GM12873 (cell line): Measurements from ENCODE around the gene CLDN14.

Experiments
- TF ChIP-seq, protein P1 (sequence below): IDR thresholded peaks from 2 replicates; pipeline ENCODE4 v1.5.1; 2012; ENCODE audit warnings: low read depth, mild to moderate bottlenecking, moderate library complexity, low read length, control low read depth; ENCODE audit not compliant: insufficient read depth; ENCODE audit errors: missing control alignments

Gene CLDN14

GRCh38 chr21:36433059-36433709 is 46.7 kb downstream of the CLDN14 start:
- TF ChIP-seq, protein P1, sequence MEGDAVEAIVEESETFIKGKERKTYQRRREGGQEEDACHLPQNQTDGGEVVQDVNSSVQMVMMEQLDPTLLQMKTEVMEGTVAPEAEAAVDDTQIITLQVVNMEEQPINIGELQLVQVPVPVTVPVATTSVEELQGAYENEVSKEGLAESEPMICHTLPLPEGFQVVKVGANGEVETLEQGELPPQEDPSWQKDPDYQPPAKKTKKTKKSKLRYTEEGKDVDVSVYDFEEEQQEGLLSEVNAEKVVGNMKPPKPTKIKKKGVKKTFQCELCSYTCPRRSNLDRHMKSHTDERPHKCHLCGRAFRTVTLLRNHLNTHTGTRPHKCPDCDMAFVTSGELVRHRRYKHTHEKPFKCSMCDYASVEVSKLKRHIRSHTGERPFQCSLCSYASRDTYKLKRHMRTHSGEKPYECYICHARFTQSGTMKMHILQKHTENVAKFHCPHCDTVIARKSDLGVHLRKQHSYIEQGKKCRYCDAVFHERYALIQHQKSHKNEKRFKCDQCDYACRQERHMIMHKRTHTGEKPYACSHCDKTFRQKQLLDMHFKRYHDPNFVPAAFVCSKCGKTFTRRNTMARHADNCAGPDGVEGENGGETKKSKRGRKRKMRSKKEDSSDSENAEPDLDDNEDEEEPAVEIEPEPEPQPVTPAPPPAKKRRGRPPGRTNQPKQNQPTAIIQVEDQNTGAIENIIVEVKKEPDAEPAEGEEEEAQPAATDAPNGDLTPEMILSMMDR: no peak

DNA sequence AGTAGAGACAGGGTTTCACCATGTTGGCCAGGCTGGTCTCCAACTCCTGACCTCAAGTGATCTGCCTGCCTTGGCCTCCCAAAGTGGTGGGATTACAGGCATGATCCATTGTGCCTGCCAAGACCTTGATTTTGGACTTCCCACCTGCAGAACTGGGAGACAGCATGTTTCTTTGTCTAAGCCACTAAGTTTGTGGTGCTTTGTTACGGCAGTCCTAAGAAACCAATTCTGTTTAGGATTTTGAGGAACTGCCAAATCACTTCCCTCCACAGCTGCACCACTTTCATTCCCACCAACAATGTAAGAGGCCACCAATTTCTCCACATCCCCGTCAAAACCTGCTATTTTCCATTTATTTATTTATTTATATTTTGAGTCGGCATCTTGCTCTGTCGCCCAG is 48.7 kb downstream of the CLDN14 start:
- TF ChIP-seq, protein P1: no peak

GRCh38 chr21:36430841-36431240 is 49.1 kb downstream of the CLDN14 start:
- TF ChIP-seq, protein P1: no peak

DNA sequence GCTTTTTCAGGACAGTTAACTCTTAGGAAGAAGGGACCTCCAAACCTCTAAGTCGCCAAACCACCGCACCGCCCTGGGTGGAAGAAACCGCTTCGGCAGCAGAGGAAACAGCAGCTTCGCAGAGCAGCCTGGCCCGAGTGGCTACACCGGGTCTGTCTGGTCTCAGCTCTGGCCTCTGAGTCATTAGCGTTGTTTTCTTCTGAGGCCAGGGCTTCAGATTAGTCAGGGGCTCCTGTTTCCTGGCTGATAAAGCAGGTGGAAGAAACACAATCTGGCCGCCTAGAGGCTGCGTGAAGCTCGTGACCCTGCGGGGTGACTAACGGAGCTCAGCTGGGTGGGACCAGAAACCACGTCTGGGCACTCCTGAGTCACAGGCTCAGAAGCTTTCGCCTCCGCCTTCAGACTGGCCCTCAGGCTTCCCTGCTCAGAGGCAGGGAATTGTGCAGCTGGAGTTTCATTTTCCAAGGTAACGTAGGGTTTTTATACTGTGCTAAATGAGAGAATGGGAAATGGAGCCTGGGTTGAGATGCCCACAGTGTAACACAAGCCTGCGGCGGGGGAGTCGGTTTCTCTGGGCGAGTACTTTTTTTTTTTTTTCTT is 49.9 kb downstream of the CLDN14 start:
- TF ChIP-seq, protein P1: peak; percentile 45

DNA sequence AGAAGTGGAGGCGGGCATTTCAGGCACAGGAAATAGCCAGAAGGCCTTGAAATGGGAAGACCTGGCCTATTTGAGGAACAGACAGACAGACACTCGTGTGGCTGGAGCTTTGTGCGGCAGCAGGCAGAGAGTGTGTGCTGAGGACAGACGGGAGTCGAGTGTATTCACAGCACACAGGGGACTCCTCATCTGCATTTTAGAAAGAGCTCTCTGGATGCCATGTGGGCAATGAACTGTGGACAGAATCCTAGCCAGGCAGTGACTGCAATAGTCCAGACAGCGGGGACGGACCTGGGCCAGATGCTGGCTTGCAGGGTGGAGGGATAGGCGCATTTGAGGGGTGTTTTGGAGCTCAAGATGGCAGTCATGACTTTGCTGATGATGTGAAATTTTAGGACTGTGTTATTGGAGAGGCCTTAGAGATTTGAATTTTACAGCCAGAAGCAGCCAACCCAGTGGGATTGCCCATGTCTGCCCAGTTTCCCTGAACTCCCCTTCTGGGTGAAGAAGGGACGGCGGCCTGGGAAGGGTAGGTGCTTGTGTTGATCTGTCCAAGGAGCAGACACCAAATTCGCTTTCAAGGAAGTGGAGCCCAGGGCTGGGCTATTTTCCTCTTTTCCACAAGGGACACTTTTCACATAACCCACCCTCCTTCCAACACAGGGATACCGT is 51.0 kb downstream of the CLDN14 start:
- TF ChIP-seq, protein P1: no peak

DNA sequence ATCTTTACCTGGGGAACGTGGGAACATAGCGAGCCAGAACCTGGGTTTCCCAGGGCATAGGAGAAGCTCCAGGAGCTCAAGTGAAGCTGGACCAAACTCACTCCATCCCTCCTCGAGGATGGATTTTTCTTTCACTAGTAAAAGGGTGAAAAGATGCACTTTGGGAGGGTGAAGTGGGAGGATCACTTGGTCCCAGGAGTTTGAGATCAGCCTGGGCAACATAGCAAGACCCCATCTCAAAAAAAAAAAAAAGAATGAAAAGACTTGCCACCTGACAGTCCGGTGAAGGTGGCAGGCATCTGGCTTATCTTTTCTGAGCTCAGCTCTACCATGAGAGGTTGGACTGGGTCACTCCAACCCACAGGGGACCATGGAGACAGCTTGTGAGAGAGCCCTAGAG is 52.4 kb downstream of the CLDN14 start:
- TF ChIP-seq, protein P1: no peak

GRCh38 chr21:36425286-36425685 is 54.6 kb downstream of the CLDN14 start:
- TF ChIP-seq, protein P1: no peak
